22Rv1 (cell line): Measurements from ENCODE around the gene LIN28A.

Experiments used
- CTCF ChIP-seq: fragments of 450-650 bp; IDR thresholded peaks from 2 replicates; pipeline ENCODE4 v1.5.1; 2017; ENCODE audit warnings: mild to moderate bottlenecking
- ZFX ChIP-seq: fragments of 450-650 bp; IDR thresholded peaks from 2 replicates; pipeline ENCODE4 v1.6.1; 2017; ENCODE audit warnings: antibody characterized with exemption, borderline replicate concordance

GRCh38 chr1:26410706-26411623 is at the start of gene LIN28A:
- no peak for TF ChIP-seq CTCF
- no peak for TF ChIP-seq ZFX
